ENCODE data around the gene BPIFB1.

The BPIFB1 gene

DNA sequence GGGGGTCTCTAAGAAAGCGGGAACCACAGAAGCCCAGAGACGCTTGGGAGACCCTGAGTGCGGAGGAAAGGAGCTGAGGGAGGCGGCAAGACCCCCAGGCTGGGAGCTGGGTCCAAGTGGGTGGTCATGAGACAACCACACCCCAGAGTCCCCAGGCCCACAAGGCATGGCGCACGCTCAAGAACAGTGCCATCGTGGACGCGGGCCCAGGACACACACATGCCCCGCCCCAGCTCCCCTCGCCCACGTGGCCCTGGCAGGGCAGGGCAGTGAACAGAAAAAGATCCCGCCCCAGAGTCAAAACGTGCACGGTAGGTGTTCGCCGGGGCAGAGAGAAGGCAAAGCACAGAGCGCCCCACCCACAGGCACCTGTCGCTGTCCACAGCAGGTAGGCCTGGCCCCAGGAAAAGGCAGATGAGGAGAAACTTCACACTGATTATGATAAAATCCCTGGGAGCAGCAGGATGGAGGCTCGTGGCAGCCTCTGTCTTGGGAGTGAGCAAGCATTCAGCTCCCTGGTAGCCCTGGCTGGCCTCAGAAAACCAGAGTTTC is 50.0 kb downstream of the BPIFB1 start:
- DNase-seq = no peak

DNA sequence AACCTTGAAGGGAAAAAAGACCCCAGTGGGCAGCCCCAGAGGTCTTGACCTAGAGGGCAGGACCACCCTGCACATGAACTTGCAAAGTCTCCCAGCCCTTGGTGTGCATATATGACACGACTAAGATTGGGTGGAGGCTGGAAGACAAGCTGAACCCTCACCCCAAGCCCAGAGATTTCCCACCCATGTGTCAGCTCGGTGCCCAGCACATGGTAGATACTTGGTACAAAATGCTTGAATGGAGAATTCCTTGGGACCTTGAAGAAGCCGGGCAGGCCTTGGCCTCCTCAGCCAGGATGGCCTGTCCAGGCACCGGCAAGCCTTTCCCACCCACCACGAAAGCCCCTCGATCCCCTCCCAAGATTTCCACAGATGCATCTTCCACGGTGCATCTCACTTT is 50.6 kb downstream of the BPIFB1 start:
- DNase-seq = no peak

DNA sequence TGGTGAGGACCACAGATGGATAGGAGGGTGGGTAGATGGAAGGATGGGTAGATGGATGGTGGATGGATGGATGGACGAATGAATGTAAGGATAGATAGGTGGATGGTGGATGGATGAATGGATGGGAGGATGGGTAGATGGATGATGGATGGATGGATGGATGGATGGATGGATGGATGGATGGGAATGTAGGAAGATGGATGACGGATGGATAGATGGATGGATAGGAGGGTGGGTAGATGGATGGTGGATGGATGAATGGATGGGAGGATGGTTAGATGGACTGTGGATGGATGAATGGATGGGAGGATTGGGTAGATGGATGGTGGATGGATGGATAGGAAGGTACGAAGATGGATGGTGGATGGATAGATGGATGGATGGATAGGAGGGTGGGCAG is 51.1 kb downstream of the BPIFB1 start:
- DNase-seq = no peak

DNA sequence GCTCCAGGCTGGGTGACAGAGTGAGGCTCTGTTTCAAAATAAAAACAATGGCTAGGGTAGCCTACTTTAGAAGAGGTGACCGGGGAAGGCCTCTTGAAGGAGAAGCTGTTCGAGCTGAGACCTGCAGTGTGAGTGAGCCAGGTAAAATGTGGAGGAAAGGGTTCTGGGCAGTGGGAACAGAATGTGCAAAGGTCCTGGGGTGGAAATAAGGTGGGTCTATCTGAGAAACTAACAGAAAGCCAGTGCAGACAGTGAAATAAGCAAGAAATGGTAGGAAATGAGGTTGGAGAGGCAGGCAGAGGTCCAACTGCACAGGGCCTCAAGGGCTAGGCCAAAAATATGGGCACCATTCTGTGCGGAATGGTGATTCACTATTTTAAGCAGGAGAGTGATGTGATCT is 53.4 kb downstream of the BPIFB1 start:
- no peak for DNase-seq

DNA sequence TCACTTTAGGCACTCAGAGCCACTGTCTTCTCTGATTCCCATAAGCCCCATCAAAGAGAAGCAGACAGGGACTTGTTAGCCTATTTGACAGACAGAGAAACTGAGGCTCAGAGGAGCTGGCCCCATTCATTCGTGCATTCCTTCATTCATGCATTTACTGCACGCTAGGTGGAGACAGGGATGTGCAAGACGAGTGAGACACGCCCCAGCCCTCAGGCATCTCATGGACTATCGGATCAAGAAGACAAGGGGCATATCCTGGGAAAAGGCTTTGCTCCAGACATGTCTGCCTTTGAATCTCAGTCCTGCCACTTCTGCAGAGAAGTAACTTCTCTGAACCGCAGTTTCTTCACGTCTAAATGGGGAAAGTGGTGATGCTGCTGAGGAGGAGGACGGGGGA is 54.1 kb downstream of the BPIFB1 start:
- DNase-seq = no peak

DNA sequence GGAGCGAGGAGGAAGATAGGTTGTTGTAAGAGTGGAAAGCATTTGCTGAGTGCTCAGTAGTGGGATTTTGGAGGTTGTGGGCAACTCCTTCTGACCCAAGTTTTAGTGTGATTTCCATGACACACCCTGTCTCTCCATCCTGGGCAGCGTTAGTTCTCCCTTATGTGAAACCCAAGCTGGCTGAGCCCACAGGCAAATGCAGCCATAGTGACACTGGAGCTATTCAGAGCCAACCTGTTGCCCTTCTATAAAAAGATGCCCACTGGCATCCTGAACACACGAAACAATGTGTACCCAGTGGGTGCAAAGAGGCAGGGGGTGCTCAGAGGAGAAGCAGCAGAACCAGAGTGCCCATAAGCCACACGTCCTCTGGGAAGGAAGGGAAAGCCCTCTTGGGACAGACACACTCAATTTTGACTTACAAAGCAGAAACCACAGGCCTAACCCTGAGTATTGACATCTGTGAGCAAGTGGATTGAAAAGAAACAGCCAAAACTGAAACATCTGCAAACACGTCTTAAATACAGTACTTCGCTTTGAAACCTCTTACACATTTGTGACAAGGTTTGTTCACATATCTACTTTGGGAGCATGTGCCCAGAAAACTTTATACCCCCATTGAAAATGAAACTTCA is 54.6 kb downstream of the BPIFB1 start:
- no peak for DNase-seq

DNA sequence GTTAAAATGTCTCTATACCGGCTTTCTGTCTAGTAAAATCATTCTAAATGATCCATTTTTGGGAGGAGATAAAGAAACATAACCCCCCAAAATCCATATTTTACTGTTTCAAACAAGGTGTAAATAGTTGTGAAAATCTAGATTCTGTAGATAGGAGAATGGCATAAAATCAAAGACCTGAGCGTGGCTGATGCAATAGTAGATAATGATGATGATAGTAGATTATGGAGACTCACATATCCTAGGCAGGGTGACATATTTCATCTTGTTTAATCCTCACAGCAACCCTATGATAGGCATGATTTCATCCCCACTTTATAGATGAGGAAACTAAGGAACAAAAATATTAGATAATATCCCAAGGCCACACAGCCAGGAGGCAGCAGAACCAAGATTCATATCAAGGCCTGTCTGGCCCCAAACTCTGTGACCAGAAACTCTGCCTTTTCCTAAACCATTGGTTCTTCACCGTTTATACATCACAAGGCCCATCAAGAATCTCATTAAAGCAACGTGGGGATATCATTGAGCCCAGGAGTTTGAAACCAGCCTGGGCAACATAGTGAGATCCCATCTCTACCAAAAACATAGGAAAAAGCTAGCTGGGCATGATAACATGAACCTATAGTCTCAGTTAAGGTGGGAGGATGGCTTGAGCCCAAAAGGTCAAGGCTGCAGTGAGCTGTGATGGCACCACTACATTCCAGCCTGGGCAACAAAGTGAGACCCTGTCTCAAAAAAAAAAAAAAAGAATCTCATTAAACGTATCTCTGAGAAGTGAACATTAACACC is 55.6 kb downstream of the BPIFB1 start:
- DNase-seq = no peak

DNA sequence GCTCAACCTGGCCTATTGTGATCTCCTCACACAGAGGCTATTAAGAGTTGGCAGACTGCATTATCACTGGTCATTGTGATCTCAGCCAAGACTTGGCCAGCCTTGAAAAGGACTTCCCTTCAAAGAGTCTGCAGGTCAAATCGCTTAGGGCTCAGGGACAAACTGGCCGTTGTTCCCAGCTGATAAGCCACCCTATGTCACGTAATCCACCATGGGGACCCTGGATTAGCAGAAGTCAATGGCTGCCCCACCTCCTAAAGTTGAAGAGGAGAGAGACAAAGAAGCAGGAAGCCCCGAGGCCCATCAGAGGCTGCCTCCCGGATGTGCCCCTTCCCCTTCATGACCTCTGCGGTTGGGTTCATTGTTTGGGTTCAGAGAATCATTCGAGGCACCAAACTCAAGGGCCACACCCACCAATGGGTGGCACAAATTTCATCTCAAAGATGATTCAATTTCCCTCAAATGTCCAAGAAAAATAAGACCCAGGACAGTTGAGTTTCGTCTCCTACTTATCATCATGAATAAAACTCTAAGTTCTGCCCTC is 56.6 kb downstream of the BPIFB1 start:
- no peak for DNase-seq

DNA sequence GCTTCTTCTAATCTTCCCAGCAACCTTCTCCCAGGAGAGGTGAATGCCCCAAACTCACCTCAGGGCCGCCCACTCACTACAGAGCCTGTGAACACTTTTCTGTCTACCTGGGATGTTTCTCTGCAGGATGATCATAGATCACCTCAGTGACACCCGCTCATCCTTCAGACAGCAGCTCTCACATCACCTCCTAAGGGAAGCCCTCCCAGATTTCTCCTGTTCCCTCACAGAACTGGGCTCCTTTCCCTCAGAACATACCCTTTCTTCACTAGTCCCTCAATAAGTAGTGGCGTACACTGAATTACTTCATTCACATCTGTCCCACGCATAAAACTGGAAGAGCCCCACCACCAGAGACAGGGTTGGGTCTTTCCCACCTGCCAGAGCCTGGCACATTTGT is 60.5 kb downstream of the BPIFB1 start:
- DNase-seq = no peak

DNA sequence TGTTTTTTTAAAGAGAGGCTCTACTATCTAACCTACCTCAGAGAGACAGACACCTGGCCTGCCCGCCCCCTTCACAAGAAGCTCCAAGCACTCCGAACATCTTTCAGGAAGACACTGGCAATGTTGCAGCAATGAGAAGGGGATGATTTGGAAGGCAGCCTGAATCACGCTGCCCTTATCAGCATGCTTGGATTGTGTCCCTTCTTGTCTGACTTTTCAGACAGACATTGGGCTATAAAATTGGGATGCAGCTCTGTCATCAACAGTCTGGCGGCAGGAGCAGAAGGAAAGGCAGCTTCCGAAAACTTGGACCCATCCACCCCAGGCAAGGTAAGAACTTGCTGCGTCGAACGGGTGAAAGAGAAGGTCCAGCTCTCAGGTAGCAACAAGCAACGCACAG is 62.3 kb downstream of the BPIFB1 start:
- DNase-seq = peak; percentile 37

DNA sequence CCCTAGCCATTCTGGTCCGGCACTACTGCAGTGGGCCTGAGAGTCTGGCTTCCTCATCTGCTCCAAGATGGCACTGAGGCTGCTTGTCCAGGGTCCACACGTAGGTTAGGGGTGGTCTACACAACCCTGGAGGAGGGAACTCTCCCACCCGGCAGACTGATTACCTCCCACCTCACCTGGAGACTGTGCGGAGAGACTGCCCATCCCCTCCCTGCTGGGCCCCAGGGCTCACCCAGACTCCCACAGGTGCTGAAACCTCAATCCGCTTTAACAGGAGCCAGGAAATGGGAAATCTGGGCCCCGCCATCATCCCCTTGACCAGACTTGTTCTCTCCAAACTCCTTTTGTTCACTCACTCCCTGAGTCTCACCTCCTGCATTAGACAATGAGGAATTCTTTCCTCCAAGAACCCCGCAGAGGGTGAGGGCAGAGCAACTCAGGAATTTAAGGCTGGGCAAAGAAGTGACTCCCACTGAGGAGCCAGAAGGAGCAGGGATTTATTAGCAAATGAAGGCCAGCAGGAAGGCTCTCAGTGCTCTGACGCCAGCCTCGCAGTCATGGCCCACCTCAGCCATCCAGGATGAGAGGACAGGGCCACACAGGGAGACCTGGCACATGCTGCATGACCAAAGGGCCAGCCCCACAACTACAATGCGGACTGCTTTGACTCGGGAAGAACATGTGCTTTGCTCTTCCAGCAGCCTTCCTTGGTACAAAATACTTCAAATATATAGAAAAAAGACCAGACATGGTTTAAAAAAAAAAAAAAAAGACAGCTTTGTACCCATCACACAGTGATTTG is 65.3 kb downstream of the BPIFB1 start:
- no peak for DNase-seq

DNA sequence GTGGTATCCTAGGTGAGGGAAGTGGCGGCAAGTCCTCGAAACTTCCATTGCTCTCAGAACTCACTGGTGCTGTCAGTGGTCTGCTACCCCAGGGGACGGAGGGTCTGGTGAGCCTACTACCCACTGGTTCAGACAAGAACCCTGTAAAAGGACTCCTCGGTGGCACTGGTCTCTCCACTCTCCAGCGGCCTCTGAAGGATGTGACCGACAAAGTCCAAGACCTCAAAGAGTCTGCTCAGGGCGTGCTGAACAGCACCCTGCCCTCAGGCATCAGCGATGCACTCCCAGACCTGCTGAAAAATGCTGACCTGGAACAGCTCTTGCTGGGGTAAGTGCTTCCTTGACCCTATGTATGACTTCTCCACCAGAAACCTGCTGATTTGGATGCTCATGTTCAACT is 66.5 kb downstream of the BPIFB1 start:
- DNase-seq = no peak

DNA sequence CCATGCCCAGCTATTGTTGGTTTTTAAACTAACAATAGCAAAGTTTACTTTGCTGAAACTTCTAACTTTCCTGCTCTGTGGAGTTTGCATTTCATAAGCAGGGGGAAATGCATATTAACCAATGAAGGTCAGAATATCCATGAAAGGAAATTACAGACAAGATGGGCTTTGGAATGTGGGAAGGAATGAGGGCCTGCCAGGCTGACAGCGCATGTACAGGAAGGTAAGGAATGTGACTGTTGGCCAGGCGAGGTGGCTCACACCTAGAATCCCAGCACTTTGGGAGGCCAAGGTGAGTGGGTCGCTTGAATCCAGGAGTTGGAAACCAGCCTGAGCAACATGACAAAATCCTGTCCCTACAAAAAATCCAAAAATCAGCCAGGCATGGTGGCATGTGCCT is 68.7 kb downstream of the BPIFB1 start:
- no peak for DNase-seq

DNA sequence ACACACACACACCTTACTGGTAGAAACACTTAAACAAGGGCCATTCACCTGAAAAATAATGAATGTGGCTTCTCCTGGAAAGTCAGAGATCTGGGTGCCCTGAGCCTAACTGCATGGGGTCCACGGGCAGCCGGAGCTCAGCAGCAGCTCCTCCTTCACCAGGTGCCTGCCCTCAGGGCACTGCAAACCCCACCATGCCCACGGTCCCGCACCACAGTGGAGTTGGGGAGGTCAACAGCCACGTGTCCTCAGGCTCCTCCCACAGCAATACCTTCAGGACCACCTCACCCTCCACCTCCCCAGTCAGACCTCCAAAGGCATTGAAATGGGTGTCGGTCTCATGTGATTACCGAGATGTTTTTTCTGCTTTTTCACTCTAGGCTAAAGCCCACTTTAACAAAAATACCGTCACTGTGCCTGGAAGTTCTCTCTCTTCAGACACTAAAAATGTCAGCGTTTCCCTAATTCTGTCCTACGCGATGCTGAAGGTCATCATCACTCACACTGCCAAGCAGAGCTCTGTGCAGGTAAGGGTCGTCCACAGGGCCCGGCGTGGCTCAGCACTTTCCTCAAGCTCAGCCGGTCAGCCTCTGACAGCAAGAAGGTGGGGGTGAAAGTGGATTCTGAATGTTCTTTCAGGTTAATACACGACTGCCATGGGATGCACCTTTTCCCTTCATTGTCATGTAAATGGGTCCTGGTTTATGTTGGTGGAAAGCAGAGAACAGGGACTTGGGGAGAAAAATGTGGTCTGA is 69.4 kb downstream of the BPIFB1 start:
- DNase-seq = no peak

DNA sequence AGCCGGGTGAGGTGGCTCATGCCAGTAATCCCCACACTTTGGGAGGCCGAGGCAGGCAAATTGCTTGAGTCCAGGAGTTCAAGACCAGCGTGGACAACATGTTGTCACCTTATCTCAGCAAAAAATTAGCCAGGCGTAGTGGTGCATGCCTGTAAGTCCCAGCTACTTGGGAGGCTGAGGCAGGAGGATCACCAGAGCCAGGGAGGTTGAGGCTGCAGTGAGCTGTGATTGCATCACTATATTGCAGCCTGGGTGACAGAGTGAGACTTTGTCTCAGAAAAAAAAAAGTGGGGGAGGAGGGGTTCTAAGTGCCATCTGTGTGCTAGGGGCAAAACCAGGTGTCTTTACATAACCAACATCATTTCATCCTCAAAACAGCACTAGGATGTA is 70.0 kb downstream of the BPIFB1 start:
- DNase-seq = no peak
